CD8-positive, alpha-beta memory T cell (primary cell): Measurements from ENCODE around the gene AJUBA. TPM values are rescaled to one million over a fixed set of nuclear protein-coding genes. Genes with fewer than 3 reads are reported as not detected.

Experiments used
- CTCF ChIA-PET: fragments of 350-600 bp; sonication (Branson Sonifier 250); formaldehyde crosslinking; loops from one replicate; lab custom pipeline; 2021; ENCODE audit warnings: antibody characterized with exemption; lab: Charles Lee
- POLR2A ChIA-PET: fragments of 350-600 bp; sonication (Branson Sonifier 250); formaldehyde crosslinking; loops from one replicate; lab custom pipeline; 2021; ENCODE audit warnings: antibody characterized with exemption; lab: Charles Lee
- DNase-seq, 5 donors: peaks; one replicate each; pipeline versions ENCODE4 v3.0.0 to v3.0.0-alpha.2; 2020 to 2022; ENCODE audit warnings: mixed read lengths in 1 of 5
- H3K27ac ChIP-seq: one replicate; pipeline ENCODE4 v1.7.0; 2013; ENCODE audit warnings: low read depth, mild to moderate bottlenecking, low read length, moderate library complexity
- H3K27me3 ChIP-seq: 2 replicates; pipeline ENCODE4 v1.7.0; 2013; ENCODE audit warnings: low read length, mild to moderate bottlenecking; ENCODE audit not compliant: insufficient read depth, poor library complexity, severe bottlenecking
- H3K36me3 ChIP-seq: 2 replicates; pipeline ENCODE4 v1.7.0; 2013; ENCODE audit warnings: mild to moderate bottlenecking, low read length, moderate library complexity; ENCODE audit not compliant: insufficient read depth
- H3K4me1 ChIP-seq: 2 replicates; pipeline ENCODE4 v1.7.0; 2013; ENCODE audit warnings: mild to moderate bottlenecking, low read length, moderate library complexity; ENCODE audit not compliant: insufficient read depth
- H3K4me3 ChIP-seq: 2 replicates; pipeline ENCODE4 v1.7.0; 2013; ENCODE audit warnings: mild to moderate bottlenecking, low read length
- H3K9me3 ChIP-seq: 2 replicates; pipeline ENCODE4 v1.7.0; 2013; ENCODE audit warnings: mild to moderate bottlenecking, low read length
- H3K27ac Mint-ChIP-seq, 8 donors: one replicate each; pipeline ENCODE4 v1.8.0; 2020 to 2021; ENCODE audit warnings: mixed read lengths in 8 of 8, mild to moderate bottlenecking in 6 of 8, inconsistent platforms in 3 of 8, moderate library complexity in 3 of 8
- H3K27me3 Mint-ChIP-seq, 2 donors: one replicate each; pipeline ENCODE4 v1.8.0; 2020 to 2021; ENCODE audit warnings: mixed read lengths in 2 of 2, mild to moderate bottlenecking in 1 of 2, moderate library complexity in 1 of 2
- H3K36me3 Mint-ChIP-seq, 3 donors: one replicate each; pipeline ENCODE4 v1.8.0; 2020 to 2021; ENCODE audit warnings: mixed read lengths in 3 of 3, inconsistent platforms in 1 of 3, mild to moderate bottlenecking in 1 of 3
- H3K4me1 Mint-ChIP-seq, 3 donors: one replicate each; pipeline ENCODE4 v1.8.0; 2020 to 2021; ENCODE audit warnings: mixed read lengths in 3 of 3, inconsistent platforms in 1 of 3, mild to moderate bottlenecking in 1 of 3
- H3K4me3 Mint-ChIP-seq, 7 donors: one replicate each; pipeline ENCODE4 v1.8.0; 2020 to 2021; ENCODE audit warnings: mixed read lengths in 7 of 7, mild to moderate bottlenecking in 6 of 7, moderate library complexity in 4 of 7, inconsistent platforms in 2 of 7
- H3K9me3 Mint-ChIP-seq, 5 donors: one replicate each; pipeline ENCODE4 v1.8.0; 2020 to 2022; ENCODE audit warnings: mixed read lengths in 5 of 5, mild to moderate bottlenecking in 3 of 5, moderate library complexity in 2 of 5, inconsistent platforms in 1 of 5
- polyA plus RNA-seq: library from polyadenylated mRNA; unstranded; fragments of 300-500 nt; fragmentation: Illumina TruSeq; gene quantifications from one replicate; pipeline ENCODE4 v1.2.3, GENCODE V29; 2021
- total RNA-seq, 2 experiments: library from RNA; stranded (reverse); gene quantifications; one replicate each; pipeline ENCODE4 v1.2.3, GENCODE V29; 2021

AJUBA gene
- total and polyA plus RNA-seq, 3 experiments from 2014 or later, result 0.64 to 1.2 (median 0.90) TPM

GRCh38 chr14:22929961-22930364 lies 52.4 kb downstream of the AJUBA start:
- Histone ChIP-seq H3K27ac (peak overlapping the region; percentile 87), H3K4me1 (peaks cover 18% of the 10 kb centered on the region), H3K9me3 (no peaks in the 10 kb centered on the region), H3K27me3 (no peaks in the 10 kb centered on the region), H3K4me3 (peak overlapping the region; percentile 92), H3K36me3 (no peaks in the 10 kb centered on the region)
- H3K27ac Mint-ChIP-seq, result no peak overlapping the region
- ChIA-PET CTCF (interaction anchor here (0.7 to 3.5 kb wide), 30 partner anchors 10 to 373 kb away, joined by 3 to 28 read pairs (median 5); partner anchors contain the start of genes CDH24, DAD1, HAUS4 and RBM23), POLR2A (interaction anchor here (0.7 to 1.9 kb wide), 9 partner anchors 11 to 341 kb away, joined by 3 to 12 read pairs (median 5); partner anchors contain the start of genes ACIN1, AJUBA, C14orf119 and PSMB5)
- H3K4me1 Mint-ChIP-seq, result peaks cover 8 to 21% (median 16%) of the 10 kb centered on the region in 3 donors
- no peaks in the 10 kb centered on the region for H3K27me3 Mint-ChIP-seq
- H3K4me3 Mint-ChIP-seq, result no peak overlapping the region
- no peaks in the 10 kb centered on the region for H3K9me3 Mint-ChIP-seq
- DNase-seq, result no peak
- H3K36me3 Mint-ChIP-seq, result peaks cover 0 to 17% (median 6%) of the 10 kb centered on the region in 3 donors

GRCh38 chr14:22929104-22929960 lies 53.0 kb downstream of the AJUBA start, which contains the start of gene PRMT5:
Gene PRMT5 (minus strand): TSS chr14:22929376. CDS start chr14:22929361, 15 bp downstream.
- H3K27me3 ChIP-seq, result no peaks in the 10 kb centered on the region
- no peaks in the 10 kb centered on the region for H3K9me3 ChIP-seq
- H3K4me3 Mint-ChIP-seq, result no peak within 1 kb of the TSS
- POLR2A ChIA-PET, result interaction anchor here (0.6 to 1.9 kb wide), 10 partner anchors 10 to 1403 kb away, joined by 3 to 12 read pairs (median 5); partner anchors contain the start of genes ACIN1, AJUBA, C14orf119 and PSMB5
- CTCF ChIA-PET, result interaction anchor here (0.7 to 3.5 kb wide), 27 partner anchors 10 to 373 kb away, joined by 3 to 28 read pairs (median 5); partner anchors contain the start of genes CDH24, DAD1, HAUS4 and RBM23
- peaks cover 0 to 23% (median 6%) of the 10 kb centered on the region in 3 donors for H3K36me3 Mint-ChIP-seq
- H3K27ac ChIP-seq, result peak within 1 kb of the TSS; percentile 87
- peak within 1 kb of the TSS; percentile 92 for H3K4me3 ChIP-seq
- peaks cover 8 to 21% (median 16%) of the 10 kb centered on the region in 3 donors for H3K4me1 Mint-ChIP-seq
- H3K9me3 Mint-ChIP-seq, result no peaks in the 10 kb centered on the region
- H3K27ac Mint-ChIP-seq, result peak within 1 kb of the TSS in 1 of 8 donors; percentile 16
- peaks cover 6% of the 10 kb centered on the region for H3K36me3 ChIP-seq
- DNase-seq, result peak; percentile 95 to 99 (median 97)
- H3K4me1 ChIP-seq, result peaks cover 18% of the 10 kb centered on the region
- H3K27me3 Mint-ChIP-seq, result no peaks in the 10 kb centered on the region

GRCh38 chr14:22928237-22929103 lies 53.9 kb downstream of the AJUBA start:
- H3K9me3 ChIP-seq, result no peaks in the 10 kb centered on the region
- no peaks in the 10 kb centered on the region for H3K27me3 ChIP-seq
- Mint-ChIP-seq H3K4me1 (peaks cover 8 to 21% (median 16%) of the 10 kb centered on the region in 3 donors), H3K9me3 (no peaks in the 10 kb centered on the region), H3K27ac (peak overlapping the region in 1 of 8 donors; percentile 16), H3K4me3 (no peak overlapping the region), H3K27me3 (no peaks in the 10 kb centered on the region), H3K36me3 (peaks cover 5 to 31% (median 6%) of the 10 kb centered on the region in 3 donors)
- peaks cover 18% of the 10 kb centered on the region for H3K4me1 ChIP-seq
- peak overlapping the region; percentile 92 for H3K4me3 ChIP-seq
- DNase-seq, result no peak
- H3K27ac ChIP-seq, result peak overlapping the region; percentile 87
- ChIA-PET CTCF (interaction anchor here (0.8 to 3.5 kb wide), 15 partner anchors 9 to 372 kb away, joined by 3 to 28 read pairs (median 10); partner anchors contain the start of genes CDH24, HAUS4 and RBM23), POLR2A (interaction anchor here (0.6 to 1.9 kb wide), 9 partner anchors 9 to 1402 kb away, joined by 3 to 12 read pairs (median 5); partner anchors contain the start of genes ACIN1, C14orf119, PSMB5 and RBM23)
- H3K36me3 ChIP-seq, result peaks cover 12% of the 10 kb centered on the region

GRCh38 chr14:22926316-22926715 lies 56.0 kb downstream of the AJUBA start:
- Mint-ChIP-seq H3K36me3 (peaks cover 9 to 49% (median 12%) of the 10 kb centered on the region in 3 donors), H3K4me3 (peak overlapping the region in 2 of 7 donors; percentile 17 to 67), H3K9me3 (no peaks in the 10 kb centered on the region), H3K27me3 (no peaks in the 10 kb centered on the region), H3K27ac (peak overlapping the region in 2 of 8 donors; percentile 8 to 19), H3K4me1 (peaks cover 3 to 13% (median 11%) of the 10 kb centered on the region in 3 donors)
- Histone ChIP-seq H3K4me3 (no peak overlapping the region), H3K9me3 (no peaks in the 10 kb centered on the region), H3K27ac (no peak overlapping the region), H3K36me3 (peaks cover 17% of the 10 kb centered on the region), H3K27me3 (no peaks in the 10 kb centered on the region), H3K4me1 (peaks cover 18% of the 10 kb centered on the region)
- no peak for DNase-seq
- POLR2A ChIA-PET, result no interaction called here
- CTCF ChIA-PET, result interaction anchor here (0.8 to 1.1 kb wide), 2 partner anchors 39 to 60 kb away, joined by 3 read pairs; no protein-coding TSS in a partner anchor

GRCh38 chr14:22925513-22925912 lies 56.8 kb downstream of the AJUBA start:
- H3K27ac Mint-ChIP-seq, result no peak overlapping the region
- POLR2A ChIA-PET, result no interaction called here
- Histone ChIP-seq H3K27me3 (no peaks in the 10 kb centered on the region), H3K4me1 (peaks cover 18% of the 10 kb centered on the region), H3K27ac (no peak overlapping the region), H3K4me3 (no peak overlapping the region), H3K36me3 (peaks cover 25% of the 10 kb centered on the region), H3K9me3 (no peaks in the 10 kb centered on the region)
- H3K4me3 Mint-ChIP-seq, result no peak overlapping the region
- H3K4me1 Mint-ChIP-seq, result peaks cover 3 to 19% (median 11%) of the 10 kb centered on the region in 3 donors
- DNase-seq, result no peak
- no peaks in the 10 kb centered on the region for H3K27me3 Mint-ChIP-seq
- H3K36me3 Mint-ChIP-seq, result peaks cover 9 to 54% (median 15%) of the 10 kb centered on the region in 3 donors
- CTCF ChIA-PET, result interaction anchor here (0.8 to 1.5 kb wide), 3 partner anchors 40 to 132 kb away, joined by 3 read pairs; partner anchors contain the start of gene CDH24
- no peaks in the 10 kb centered on the region for H3K9me3 Mint-ChIP-seq

GRCh38 chr14:22923746-22924145 lies 58.6 kb downstream of the AJUBA start:
- DNase-seq, result no peak
- Histone ChIP-seq H3K4me1 (peaks cover 20% of the 10 kb centered on the region), H3K27me3 (no peaks in the 10 kb centered on the region), H3K27ac (no peak overlapping the region), H3K9me3 (no peaks in the 10 kb centered on the region), H3K36me3 (peaks cover 26% of the 10 kb centered on the region), H3K4me3 (no peak overlapping the region)
- Mint-ChIP-seq H3K9me3 (peaks cover 0 to 3% (median 0%) of the 10 kb centered on the region in 5 donors), H3K27me3 (peaks cover 0 to 3% of the 10 kb centered on the region in 2 donors), H3K36me3 (peaks cover 9 to 59% (median 15%) of the 10 kb centered on the region in 3 donors), H3K27ac (no peak overlapping the region), H3K4me3 (no peak overlapping the region), H3K4me1 (peaks cover 15 to 33% (median 27%) of the 10 kb centered on the region in 3 donors)
- POLR2A ChIA-PET, result no interaction called here
- CTCF ChIA-PET, result no interaction called here

GRCh38 chr14:22922294-22922693 lies 60.1 kb downstream of the AJUBA start:
- peaks cover 16% of the 10 kb centered on the region for H3K4me1 ChIP-seq
- H3K27me3 ChIP-seq, result no peaks in the 10 kb centered on the region
- peak overlapping the region in 1 of 7 donors; percentile 41 for H3K4me3 Mint-ChIP-seq
- no peak overlapping the region for H3K27ac ChIP-seq
- no peaks in the 10 kb centered on the region for H3K9me3 ChIP-seq
- ChIA-PET CTCF (interaction anchor here (0.8 kb wide), 1 partner anchor 68 kb away, joined by 3 read pairs; no protein-coding TSS in a partner anchor), POLR2A (no interaction called here)
- peaks cover 0 to 7% of the 10 kb centered on the region in 2 donors for H3K27me3 Mint-ChIP-seq
- H3K9me3 Mint-ChIP-seq, result peaks cover 0 to 3% (median 0%) of the 10 kb centered on the region in 5 donors
- peaks cover 9 to 67% (median 14%) of the 10 kb centered on the region in 3 donors for H3K36me3 Mint-ChIP-seq
- H3K27ac Mint-ChIP-seq, result peak overlapping the region in 2 of 8 donors; percentile 11 to 28
- peaks cover 25 to 45% (median 38%) of the 10 kb centered on the region in 3 donors for H3K4me1 Mint-ChIP-seq
- DNase-seq, result no peak
- no peak overlapping the region for H3K4me3 ChIP-seq
- H3K36me3 ChIP-seq, result peaks cover 26% of the 10 kb centered on the region
